Uterus (tissue), 2 donors: Measurements from ENCODE around the gene TSNAXIP1.

ENCODE experiments used
- POLR2A ChIP-seq, 2 donors: fragments of 450-650 bp; IDR thresholded peaks; one replicate each; pipeline ENCODE4 v1.6.1; 2016; ENCODE audit warnings: antibody characterized with exemption in 2 of 2, mild to moderate bottlenecking in 1 of 2, moderate library complexity in 1 of 2
- TF ChIP-seq, protein P1 (sequence below), 4 experiments: fragments of 200-600 bp in 2 of 4; fragments of 450-650 bp in 2 of 4; sonication (generic) in 2 of 4; IDR thresholded peaks; one replicate each; pipeline ENCODE4 v1.5.1; 2016 to 2019; ENCODE audit warnings: antibody characterized with exemption in 4 of 4, mild to moderate bottlenecking in 2 of 4, moderate library complexity in 1 of 4

DNA sequence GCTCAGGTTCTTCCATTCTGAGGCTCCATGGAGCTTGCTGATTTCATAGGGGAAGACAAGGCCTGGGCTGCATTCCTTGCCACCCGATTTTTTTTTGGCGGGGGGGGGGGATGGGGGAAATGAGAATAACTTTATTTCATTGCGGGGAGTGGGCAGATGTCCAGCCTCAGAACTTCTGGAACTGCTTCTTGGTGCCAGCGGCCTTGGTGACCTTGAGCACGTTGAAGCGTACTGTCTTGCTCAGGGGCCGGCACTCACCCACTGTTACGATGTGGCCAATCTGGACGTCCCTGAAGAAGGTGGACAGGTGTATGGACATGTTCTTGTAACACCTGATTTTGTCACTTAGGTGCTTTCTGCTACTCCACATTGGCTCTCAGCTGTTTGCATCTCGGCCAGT, 49.1 kb downstream of the TSNAXIP1 start:
- TF ChIP-seq, protein P1, sequence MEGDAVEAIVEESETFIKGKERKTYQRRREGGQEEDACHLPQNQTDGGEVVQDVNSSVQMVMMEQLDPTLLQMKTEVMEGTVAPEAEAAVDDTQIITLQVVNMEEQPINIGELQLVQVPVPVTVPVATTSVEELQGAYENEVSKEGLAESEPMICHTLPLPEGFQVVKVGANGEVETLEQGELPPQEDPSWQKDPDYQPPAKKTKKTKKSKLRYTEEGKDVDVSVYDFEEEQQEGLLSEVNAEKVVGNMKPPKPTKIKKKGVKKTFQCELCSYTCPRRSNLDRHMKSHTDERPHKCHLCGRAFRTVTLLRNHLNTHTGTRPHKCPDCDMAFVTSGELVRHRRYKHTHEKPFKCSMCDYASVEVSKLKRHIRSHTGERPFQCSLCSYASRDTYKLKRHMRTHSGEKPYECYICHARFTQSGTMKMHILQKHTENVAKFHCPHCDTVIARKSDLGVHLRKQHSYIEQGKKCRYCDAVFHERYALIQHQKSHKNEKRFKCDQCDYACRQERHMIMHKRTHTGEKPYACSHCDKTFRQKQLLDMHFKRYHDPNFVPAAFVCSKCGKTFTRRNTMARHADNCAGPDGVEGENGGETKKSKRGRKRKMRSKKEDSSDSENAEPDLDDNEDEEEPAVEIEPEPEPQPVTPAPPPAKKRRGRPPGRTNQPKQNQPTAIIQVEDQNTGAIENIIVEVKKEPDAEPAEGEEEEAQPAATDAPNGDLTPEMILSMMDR (IDR thresholded peaks at IDR 0.05) = no peak
- TF ChIP-seq POLR2A (IDR thresholded peaks at IDR 0.05) = no peak
